Vagina (tissue), 2 donors: ENCODE measurements around the gene MAPK8IP1. TPM values are rescaled to one million over a fixed set of nuclear protein-coding genes. Genes with fewer than 3 reads are reported as not detected.

Experiments used
- DNase-seq, 2 donors: peaks; one replicate each; pipeline ENCODE4 v3.0.0-alpha.2; 2017; ENCODE audit errors: extremely low spot score in 2 of 2
- H3K27ac ChIP-seq: fragments of 200-600 bp; sonication (generic); one replicate; pipeline ENCODE4 v1.5.1; 2019
- H3K27me3 ChIP-seq: fragments of 200-600 bp; sonication (generic); one replicate; pipeline ENCODE4 v1.5.1; 2019
- H3K36me3 ChIP-seq, 2 donors: fragments of 200-600 bp; sonication (generic); one replicate each; pipeline ENCODE4 v1.5.1; 2017 to 2019
- H3K4me1 ChIP-seq: fragments of 200-600 bp; sonication (generic); one replicate; pipeline ENCODE4 v1.5.1; 2019
- H3K4me3 ChIP-seq, 2 donors: fragments of 200-600 bp; sonication (generic); 1 replicate in 1 of 2; 2 replicates in 1 of 2; pipeline ENCODE4 v1.5.1; 2016 to 2019
- H3K9me3 ChIP-seq: fragments of 200-600 bp; sonication (generic); one replicate; pipeline ENCODE4 v1.5.1; 2019
- CTCF ChIP-seq, 3 experiments: fragments of 450-650 bp in 2 of 3; fragments of 200-600 bp in 1 of 3; sonication (generic) in 1 of 3; IDR thresholded peaks; one replicate each; pipeline ENCODE4 v1.5.1; 2017 to 2019; ENCODE audit warnings: antibody characterized with exemption in 3 of 3, mild to moderate bottlenecking in 2 of 3, moderate library complexity in 2 of 3
- POLR2A ChIP-seq, 2 donors: fragments of 450-650 bp; IDR thresholded peaks; one replicate each; pipeline ENCODE4 v1.6.1; 2017; ENCODE audit warnings: antibody characterized with exemption in 2 of 2, mild to moderate bottlenecking in 2 of 2, moderate library complexity in 2 of 2
- POLR2AphosphoS5 ChIP-seq, 2 donors: sonication (generic); formaldehyde crosslinking; IDR thresholded peaks; one replicate each; pipeline ENCODE4 v1.9.0; 2017; ENCODE audit warnings: antibody characterized with exemption in 2 of 2, mild to moderate bottlenecking in 2 of 2, low read depth in 1 of 2; ENCODE audit not compliant: insufficient read depth in 1 of 2
- intact Hi-C: fragments of 100-400 bp; cut with DNase I; formaldehyde crosslinking; loops from one replicate; pipeline ENCODE4 v1.15.1; 2023
- total RNA-seq: library from RNA; depleted of rRNA; stranded (reverse); fragments of >200 nt; gene quantifications from one replicate; pipeline ENCODE4 v1.2.3, GENCODE V29; 2016

Gene MAPK8IP1
- total RNA-seq, 1 donor from 2014 or later = 7.1 TPM

GRCh38 chr11:45879803-45880686, 5.4 kb upstream of the MAPK8IP1 start:
- intact Hi-C loops = no loop called here
- DNase-seq = no peak
- H3K27ac ChIP-seq = no peak overlapping the region
- no peaks in the 10 kb centered on the region for H3K27me3 ChIP-seq
- no peaks in the 10 kb centered on the region for H3K9me3 ChIP-seq
- peaks cover 1% of the 10 kb centered on the region for H3K4me1 ChIP-seq
- H3K4me3 ChIP-seq = no peak overlapping the region
- H3K36me3 ChIP-seq = peaks cover 0 to 44% of the 10 kb centered on the region in 2 donors
- no peak for TF ChIP-seq CTCF (IDR thresholded peaks at IDR 0.05)
- no peak for TF ChIP-seq POLR2AphosphoS5 (IDR thresholded peaks at IDR 0.05; ENCODE audit: insufficient read depth in 1 of 2, low read depth in 1 of 2)
- TF ChIP-seq POLR2A (IDR thresholded peaks at IDR 0.05) = no peak

- Histone ChIP-seq H3K27me3 (no peaks in the 10 kb centered on the region), H3K27ac (no peak overlapping the region), H3K4me3 (no peak overlapping the region), H3K9me3 (no peaks in the 10 kb centered on the region), H3K36me3 (peaks cover 0 to 41% of the 10 kb centered on the region in 2 donors), H3K4me1 (peaks cover 7% of the 10 kb centered on the region)
- intact Hi-C loops = no loop called here
- TF ChIP-seq POLR2AphosphoS5 (IDR thresholded peaks at IDR 0.05; ENCODE audit: insufficient read depth in 1 of 2, low read depth in 1 of 2) (no peak), CTCF (IDR thresholded peaks at IDR 0.05) (no peak), POLR2A (IDR thresholded peaks at IDR 0.05) (no peak)
- DNase-seq = no peak
These were observed 4.5 kb upstream of the MAPK8IP1 start for GRCh38 chr11:45880772-45881570.

- Histone ChIP-seq H3K4me1 (peaks cover 8% of the 10 kb centered on the region), H3K27ac (no peak overlapping the region), H3K4me3 (no peak overlapping the region), H3K27me3 (no peaks in the 10 kb centered on the region), H3K9me3 (no peaks in the 10 kb centered on the region), H3K36me3 (peaks cover 0 to 37% of the 10 kb centered on the region in 2 donors)
- TF ChIP-seq POLR2AphosphoS5 (IDR thresholded peaks at IDR 0.05; ENCODE audit: insufficient read depth in 1 of 2, low read depth in 1 of 2) = no peak
- TF ChIP-seq POLR2A (IDR thresholded peaks at IDR 0.05) = no peak
- intact Hi-C loops = no loop called here
- no peak for DNase-seq
These were observed 3.6 kb upstream of the MAPK8IP1 start for GRCh38 chr11:45881708-45882368.

- TF ChIP-seq POLR2AphosphoS5 (IDR thresholded peaks at IDR 0.05; ENCODE audit: insufficient read depth in 1 of 2, low read depth in 1 of 2) = no peak
- TF ChIP-seq POLR2A (IDR thresholded peaks at IDR 0.05) = no peak
- no peak for TF ChIP-seq CTCF (IDR thresholded peaks at IDR 0.05)
- H3K27ac ChIP-seq = no peak overlapping the region
- H3K27me3 ChIP-seq = no peaks in the 10 kb centered on the region
- intact Hi-C loops = no loop called here
- peaks cover 8% of the 10 kb centered on the region for H3K4me1 ChIP-seq
- H3K36me3 ChIP-seq = peaks cover 0 to 22% of the 10 kb centered on the region in 2 donors
- no peaks in the 10 kb centered on the region for H3K9me3 ChIP-seq
- H3K4me3 ChIP-seq = no peak overlapping the region
- DNase-seq = no peak
These were observed 760 bp upstream of the MAPK8IP1 start for GRCh38 chr11:45884596-45885185.
